IMR-90 (cell line): ENCODE measurements around the gene GABBR2. TPM values are rescaled to one million over a fixed set of nuclear protein-coding genes. Genes with fewer than 3 reads are reported as not detected.
"Not testable (repeated sequence)": the region's sequence is repeated elsewhere in the genome, so short reads cannot be mapped to it uniquely, and the experiment has no call there.

Experiments used
- ATAC-seq: fragments of 200-7000 bp; cut with Tn5 transposase; 2 replicates; pipeline ENCODE4 v1.9.1; 2020; ENCODE audit warnings: low read depth, mild to moderate bottlenecking, moderate library complexity
- BruUV-seq: library from RNA; stranded (reverse); fragments of 400-500 nt; replicated peaks from 2 replicates; lab custom pipeline; 2021; lab: Mats Ljungman, UMichigan
- CTCF ChIA-PET: fragments of 300-600 bp; formaldehyde crosslinking; extraction: SDS; loops from one replicate; lab custom pipeline; 2021; ENCODE audit warnings: antibody characterized with exemption; lab: Yijun Ruan, JAX
- POLR2A ChIA-PET: fragments of 300-600 bp; sonication (Branson Sonifier 250); formaldehyde crosslinking; loops from one replicate; lab custom pipeline; 2022; ENCODE audit warnings: antibody characterized with exemption; ENCODE audit not compliant: unreplicated experiment; lab: Charles Lee
- DNase-seq: peaks from one replicate; pipeline ENCODE4 v3.0.0; 2013
- H2AFZ ChIP-seq: replicated peaks from 2 replicates; pipeline ENCODE3; 2013; ENCODE audit warnings: low read length, mild to moderate bottlenecking; ENCODE audit not compliant: poor library complexity
- H2AK5ac ChIP-seq: 2 replicates; pipeline ENCODE4 v1.6.1; 2013; ENCODE audit warnings: low read depth, low read length, inconsistent platforms
- H2AK9ac ChIP-seq: replicated peaks from 2 replicates; pipeline ENCODE3; 2013; ENCODE audit warnings: mild to moderate bottlenecking, low read depth, low read length, moderate library complexity; ENCODE audit not compliant: poor library complexity
- H2BK120ac ChIP-seq: 2 replicates; pipeline ENCODE4 v1.6.1; 2013; ENCODE audit warnings: low read depth, low read length, inconsistent platforms
- H2BK15ac ChIP-seq: 3 replicates; pipeline ENCODE4 v1.6.1; 2013; ENCODE audit warnings: low read depth, low read length, inconsistent platforms
- H2BK20ac ChIP-seq: 2 replicates; pipeline ENCODE4 v1.6.1; 2013; ENCODE audit warnings: low read depth, mild to moderate bottlenecking, inconsistent platforms, low read length, moderate library complexity
- H2BK5ac ChIP-seq: 2 replicates; pipeline ENCODE4 v1.6.1; 2013; ENCODE audit warnings: mild to moderate bottlenecking, low read depth, low read length, inconsistent platforms; ENCODE audit not compliant: poor library complexity, severe bottlenecking
- H3K14ac ChIP-seq: replicated peaks from 2 replicates; pipeline ENCODE4 v1.6.1; 2013; ENCODE audit warnings: low read depth, low read length, inconsistent platforms
- H3K18ac ChIP-seq: 2 replicates; pipeline ENCODE4 v1.6.1; 2013; ENCODE audit warnings: low read depth, low read length, control low read depth
- H3K23ac ChIP-seq: 2 replicates; pipeline ENCODE4 v1.6.1; 2013; ENCODE audit warnings: low read depth, low read length, inconsistent platforms
- H3K27ac ChIP-seq: 2 replicates; pipeline ENCODE4 v1.5.1; 2013; ENCODE audit warnings: mild to moderate bottlenecking, control low read depth, low read length; ENCODE audit not compliant: insufficient read depth
- H3K27me3 ChIP-seq: 2 replicates; pipeline ENCODE4 v1.6.1; 2013; ENCODE audit warnings: low read length; ENCODE audit not compliant: control insufficient read depth, insufficient read depth
- H3K36me3 ChIP-seq: 2 replicates; pipeline ENCODE4 v1.6.1; 2013; ENCODE audit warnings: low read length, mixed read lengths; ENCODE audit not compliant: control insufficient read depth, insufficient read depth
- H3K4ac ChIP-seq: 2 replicates; pipeline ENCODE4 v1.6.1; 2013; ENCODE audit warnings: low read depth, low read length, inconsistent platforms
- H3K4me1 ChIP-seq: 2 replicates; pipeline ENCODE4 v1.6.1; 2013; ENCODE audit warnings: low read length, mixed read lengths; ENCODE audit not compliant: control insufficient read depth, insufficient read depth
- H3K4me2 ChIP-seq: 2 replicates; pipeline ENCODE4 v1.6.1; 2013; ENCODE audit warnings: low read depth, mild to moderate bottlenecking, control low read depth, low read length, moderate library complexity
- H3K4me3 ChIP-seq: 2 replicates; pipeline ENCODE4 v1.5.1; 2013; ENCODE audit warnings: low read depth, mild to moderate bottlenecking, control low read depth, low read length, moderate library complexity; ENCODE audit not compliant: insufficient read depth
- H3K56ac ChIP-seq: 2 replicates; pipeline ENCODE4 v1.6.1; 2013; ENCODE audit warnings: low read length, inconsistent platforms; ENCODE audit not compliant: insufficient read depth; ENCODE audit errors: extremely low read depth
- H3K79me1 ChIP-seq, 2 experiments: 2 replicates each; pipeline ENCODE4 v1.6.1; 2013; ENCODE audit warnings: low read length in 2 of 2, inconsistent platforms in 1 of 2, low read depth in 1 of 2
- H3K9ac ChIP-seq: 2 replicates; pipeline ENCODE4 v1.6.1; 2013; ENCODE audit warnings: low read depth, low read length, control low read depth
- H3K9me1 ChIP-seq: 2 replicates; pipeline ENCODE4 v1.6.1; 2013; ENCODE audit warnings: low read length, inconsistent platforms; ENCODE audit not compliant: insufficient read depth
- H3K9me3 ChIP-seq: 2 replicates; pipeline ENCODE4 v1.6.1; 2013; ENCODE audit warnings: low read length; ENCODE audit not compliant: control insufficient read depth, insufficient read depth
- H4K20me1 ChIP-seq: 2 replicates; pipeline ENCODE4 v1.6.1; 2013; ENCODE audit warnings: low read length, inconsistent platforms; ENCODE audit not compliant: insufficient read depth
- H4K5ac ChIP-seq: 2 replicates; pipeline ENCODE4 v1.6.1; 2013; ENCODE audit warnings: mild to moderate bottlenecking, low read depth, low read length, control low read depth
- H4K8ac ChIP-seq, 2 experiments: 2 replicates each; pipeline ENCODE4 v1.6.1; 2013; ENCODE audit warnings: low read depth in 2 of 2, low read length in 2 of 2, control low read depth in 1 of 2, inconsistent platforms in 1 of 2
- H4K91ac ChIP-seq: 2 replicates; pipeline ENCODE4 v1.6.1; 2013; ENCODE audit warnings: low read depth, low read length, inconsistent platforms; ENCODE audit not compliant: insufficient read depth
- WGBS, 2 experiments: methylation state at CpG; one replicate each; pipeline versions ENCODE4 v1.1.5 to v1.1.7; 2013; ENCODE audit warnings: missing lambda C conversion rate in 2 of 2; ENCODE audit not compliant: insufficient read length in 1 of 2; ENCODE audit errors: extremely low coverage in 2 of 2; 5-methylcytosine and 5-hydroxymethylcytosine counted together
- dilution Hi-C: fragments of 300-500 bp; cut with HindIII; formaldehyde crosslinking; loops from one replicate; pipeline ENCODE4 v1.14.3; 2018; ENCODE audit warnings: low sequenced_read_pairs; ENCODE audit not compliant: unreplicated experiment
- in situ Hi-C: fragments of 300-500 bp; cut with MboI; formaldehyde crosslinking; loops from 3 replicates; pipeline ENCODE4 v1.14.3; 2019; ENCODE audit warnings: low sequenced_read_pairs, inconsistent platforms, mixed read lengths
- intact Hi-C: fragments of 100-400 bp; cut with micrococcal nuclease; formaldehyde crosslinking; loops from 2 replicates; pipeline ENCODE4 v1.10.0; 2022
- polyA plus RNA-seq, 3 experiments: library from polyadenylated mRNA; depleted of rRNA; stranded (reverse); fragments of >200 nt; gene quantifications; 2 replicates each; pipeline ENCODE4 v1.2.3, GENCODE V29; 2012; ENCODE audit warnings: low replicate concordance in 1 of 3
- total RNA-seq: library from RNA; depleted of rRNA; stranded (reverse); fragments of >200 nt; gene quantifications from 2 replicates; pipeline ENCODE4 v1.2.3, GENCODE V29; 2012

The GABBR2 gene
- total and polyA plus RNA-seq, 2 of the 4 experiments (the other 2 are of a cell fraction), result 14.2 to 20.3 TPM

DNA sequence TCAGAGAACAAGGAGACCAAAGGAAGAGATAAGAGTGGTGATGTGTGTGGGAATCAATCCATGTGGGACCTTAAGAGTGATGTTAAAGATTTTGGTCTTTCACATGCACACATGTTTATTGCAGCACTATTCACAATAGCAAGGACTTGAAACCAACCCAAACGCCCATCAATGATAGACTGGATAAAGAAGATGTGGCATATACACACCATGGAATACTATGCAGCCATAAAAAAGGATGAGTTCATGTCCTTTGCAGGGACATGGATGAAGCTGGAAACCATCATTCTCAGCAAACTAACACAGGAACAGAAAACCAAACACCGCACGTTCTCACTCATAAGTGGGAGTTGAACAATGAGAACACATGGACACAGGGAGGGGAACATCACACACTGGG lies 53.3 kb downstream of the GABBR2 start:
- DNase-seq, H2AK5ac ChIP-seq, H4K8ac ChIP-seq, H4K5ac ChIP-seq, dilution Hi-C loops, in situ Hi-C loops, H3K27me3 ChIP-seq, H3K36me3 ChIP-seq, H3K9me3 ChIP-seq, H2AFZ ChIP-seq, H3K4ac ChIP-seq, H2BK15ac ChIP-seq, H3K18ac ChIP-seq, H2AK9ac ChIP-seq, POLR2A ChIA-PET, H3K23ac ChIP-seq, H3K27ac ChIP-seq, H2BK5ac ChIP-seq, H2BK20ac ChIP-seq, CTCF ChIA-PET, ATAC-seq, BruUV-seq, H3K9ac ChIP-seq, H3K4me2 ChIP-seq, H2BK120ac ChIP-seq, H3K4me3 ChIP-seq, H3K56ac ChIP-seq, H3K14ac ChIP-seq, H4K91ac ChIP-seq: not testable (repeated sequence)
- Histone ChIP-seq H3K9me1 (peaks cover 28% of the 10 kb centered on the region), H4K20me1 (peaks cover 12% of the 10 kb centered on the region; the same call in 1 of the 2 replicates), H3K4me1 (peaks cover 19% of the 10 kb centered on the region), H3K79me1 (peaks cover 11 to 50% of the 10 kb centered on the region in 2 experiments)
- intact Hi-C loops, result loop anchor here (5.0 kb wide), 1 partner anchor 103 kb away; no protein-coding TSS in a partner anchor
- WGBS, 2 experiments, result no CpG with 5 or more reads among the region's 3 CpGs
